ENCODE measurements around the gene ZKSCAN5.

ZKSCAN5 gene

DNA sequence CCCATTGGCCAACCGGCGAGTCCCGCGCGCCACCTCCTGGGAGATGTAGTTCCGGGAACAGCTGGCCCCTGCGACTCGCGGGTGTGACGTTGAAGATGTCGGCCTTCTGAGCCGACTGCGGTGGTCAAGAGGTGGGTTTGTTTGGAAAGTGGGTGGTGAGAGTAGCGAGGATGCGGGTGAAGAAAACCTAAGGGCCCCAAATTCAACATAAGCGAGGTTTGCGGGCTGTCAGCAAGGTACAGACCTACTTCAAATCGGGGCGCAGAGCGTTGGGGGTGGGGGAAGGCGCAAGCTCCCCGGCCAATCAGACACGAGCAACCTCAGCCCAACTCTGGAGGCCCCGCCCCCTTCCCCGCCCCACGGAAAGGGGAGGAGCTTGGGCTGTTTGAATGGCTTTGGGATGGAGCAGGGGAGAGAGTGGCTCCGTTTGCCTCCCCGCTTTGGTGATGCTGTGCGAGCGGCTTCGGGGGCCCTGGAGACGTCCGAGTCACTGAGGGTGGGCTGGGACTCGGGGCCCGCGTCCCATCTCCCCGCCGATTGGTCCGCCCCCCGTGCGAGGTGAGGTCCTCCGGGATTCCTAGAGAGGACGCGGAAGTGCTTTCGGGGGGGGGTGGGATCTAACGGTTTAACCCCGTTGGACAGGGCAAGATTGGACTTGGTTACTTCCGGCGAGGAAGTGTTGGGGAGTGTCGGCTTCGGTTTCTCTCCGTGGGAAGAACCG is at the start of gene ZKSCAN5:
ZKSCAN5 (plus strand) TSS at position 60 of the 721 bp plus-strand sequence. CDS start 1,383 bp downstream, outside the sequence.
- peak; percentile 93 for DNase-seq

- DNase-seq = no peak
Observed at GRCh38 chr7:99455874-99456273, 48.6 kb upstream of the ZKSCAN5 start.

DNA sequence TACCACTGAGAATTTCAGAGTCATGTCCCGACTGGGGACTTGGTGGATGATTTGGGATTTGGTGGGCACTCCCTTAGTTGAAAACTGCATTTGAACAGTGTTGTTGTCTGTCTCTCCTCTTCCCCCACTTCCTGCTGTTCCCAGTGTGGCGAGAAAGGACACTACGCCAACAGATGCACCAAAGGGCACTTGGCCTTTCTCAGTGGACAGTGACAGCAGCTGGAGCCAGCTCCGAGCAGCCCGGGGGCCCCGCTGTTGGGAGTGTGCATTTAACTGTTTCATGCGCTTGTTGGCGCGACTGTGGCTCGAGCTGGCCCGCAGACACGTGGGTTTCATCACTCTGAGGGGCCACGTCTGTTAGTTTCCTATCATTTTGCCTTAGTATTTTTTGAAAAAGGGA is 48.2 kb upstream of the ZKSCAN5 start:
- DNase-seq = no peak

GRCh38 chr7:99457050-99457649 is 47.3 kb upstream of the ZKSCAN5 start:
- DNase-seq = no peak

- DNase-seq = no peak
Observed at GRCh38 chr7:99457650-99458493, 46.6 kb upstream of the ZKSCAN5 start.

GRCh38 chr7:99459087-99459486 is 45.4 kb upstream of the ZKSCAN5 start:
- no peak for DNase-seq

- DNase-seq = no peak
Observed at GRCh38 chr7:99460651-99461050, 43.8 kb upstream of the ZKSCAN5 start.

- DNase-seq = no peak
Observed at GRCh38 chr7:99461221-99461620, 43.2 kb upstream of the ZKSCAN5 start.

- DNase-seq = no peak
Observed at GRCh38 chr7:99465421-99465768, 39.1 kb upstream of the ZKSCAN5 start.

DNA sequence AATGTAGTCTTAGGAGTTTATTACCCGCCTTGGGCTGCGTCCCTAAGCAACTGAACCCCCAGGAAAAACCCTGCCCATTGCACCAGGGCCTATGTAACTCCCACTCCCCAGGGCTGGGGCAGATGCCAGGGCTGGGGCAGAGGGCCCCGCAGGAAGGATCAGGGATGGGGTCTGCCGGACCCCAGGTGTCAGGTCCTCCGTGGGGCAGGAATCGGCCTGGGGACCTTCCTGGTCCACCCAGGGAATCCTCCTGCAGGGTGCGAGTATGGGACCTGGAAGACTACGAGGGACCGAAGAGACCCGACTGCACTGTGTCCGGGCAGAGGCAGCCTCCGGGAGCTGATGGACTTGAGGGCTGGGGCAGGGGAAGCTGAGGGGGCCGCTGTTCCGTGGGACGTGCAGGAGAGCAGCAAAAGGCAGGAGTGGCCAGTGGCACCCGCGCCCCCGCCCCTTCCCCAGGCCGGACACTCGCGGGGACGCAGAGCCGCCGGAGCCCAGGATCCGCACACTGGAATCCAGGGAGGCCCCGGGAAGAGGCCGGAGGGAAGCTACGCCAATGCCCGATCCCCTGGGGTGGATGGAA is 36.0 kb upstream of the ZKSCAN5 start:
- DNase-seq = no peak

- DNase-seq = no peak
Observed at GRCh38 chr7:99469381-99470065, 34.9 kb upstream of the ZKSCAN5 start.

GRCh38 chr7:99472561-99473314 is 31.7 kb upstream of the ZKSCAN5 start, which contains the start of gene ZNF789:
ZNF789 (plus strand) TSS chr7:99472890; CDS start chr7:99476457, 3,567 bp downstream.
- DNase-seq = peak; percentile 84

DNA sequence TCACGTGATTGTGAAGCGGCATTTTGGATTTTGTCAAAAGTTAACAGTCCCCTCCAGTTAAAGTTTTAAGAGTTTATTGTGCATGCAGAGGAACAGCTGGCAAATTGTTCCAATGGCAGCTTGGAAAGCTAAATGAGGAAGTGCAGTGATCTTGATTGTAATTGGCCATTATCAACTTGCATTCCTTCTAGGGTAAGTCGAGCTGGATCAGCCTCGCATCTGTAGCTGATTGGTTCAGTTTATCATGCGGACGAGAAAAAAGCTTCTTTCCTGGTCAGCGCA is 31.2 kb upstream of the ZKSCAN5 start:
- no peak for DNase-seq

GRCh38 chr7:99476107-99476506 is 28.4 kb upstream of the ZKSCAN5 start:
- no peak for DNase-seq

DNA sequence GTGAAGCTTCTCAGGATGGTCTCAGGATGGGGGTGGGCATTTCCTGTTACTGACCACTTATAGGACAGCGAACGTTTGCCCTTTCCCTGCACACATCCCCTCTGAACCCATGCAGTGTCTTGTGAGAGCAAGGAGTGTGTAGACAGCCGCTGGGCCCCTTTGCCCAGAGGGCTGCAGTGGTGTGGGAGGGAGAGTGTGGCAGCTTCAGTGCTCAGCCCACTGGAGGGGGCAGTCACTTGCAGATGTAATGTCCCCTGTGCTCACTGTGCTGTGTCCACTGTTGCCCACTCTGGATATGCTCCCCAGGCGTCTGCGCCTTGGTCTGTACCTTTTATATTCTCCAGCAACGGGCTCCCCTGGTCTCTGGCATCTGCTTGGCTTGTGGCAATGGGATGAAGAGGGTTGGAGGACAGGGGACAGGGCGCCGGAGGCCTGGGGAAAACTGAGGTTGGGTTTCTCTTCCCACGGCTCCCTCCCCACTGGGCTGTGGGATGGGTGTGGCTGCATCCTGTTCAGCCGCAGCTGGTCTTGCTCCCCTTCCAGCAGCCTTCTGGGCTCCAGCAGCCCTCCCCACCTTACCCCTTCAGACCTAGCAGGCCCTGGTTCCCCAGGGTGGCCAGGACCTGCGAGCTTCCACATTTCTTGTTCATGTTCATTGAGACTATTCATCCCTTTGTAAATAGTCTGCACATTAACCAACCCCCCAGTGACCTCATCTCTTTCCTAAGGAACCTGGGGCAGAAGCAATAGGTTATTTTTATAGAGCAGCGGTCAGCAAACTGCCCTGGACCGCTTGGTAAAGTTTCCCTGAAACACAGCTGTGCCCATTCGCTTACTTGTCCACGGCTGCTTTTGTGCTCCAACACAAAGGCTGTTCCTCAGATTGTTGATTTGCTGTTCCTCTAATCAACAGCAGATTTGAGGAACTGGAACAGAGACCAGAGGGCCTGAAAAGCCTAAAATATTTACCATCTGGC is 25.7 kb upstream of the ZKSCAN5 start:
- DNase-seq = no peak

- DNase-seq = no peak
Observed at GRCh38 chr7:99485094-99485493, 19.4 kb upstream of the ZKSCAN5 start.

- DNase-seq = no peak
Observed at GRCh38 chr7:99489235-99489634, 15.2 kb upstream of the ZKSCAN5 start.

DNA sequence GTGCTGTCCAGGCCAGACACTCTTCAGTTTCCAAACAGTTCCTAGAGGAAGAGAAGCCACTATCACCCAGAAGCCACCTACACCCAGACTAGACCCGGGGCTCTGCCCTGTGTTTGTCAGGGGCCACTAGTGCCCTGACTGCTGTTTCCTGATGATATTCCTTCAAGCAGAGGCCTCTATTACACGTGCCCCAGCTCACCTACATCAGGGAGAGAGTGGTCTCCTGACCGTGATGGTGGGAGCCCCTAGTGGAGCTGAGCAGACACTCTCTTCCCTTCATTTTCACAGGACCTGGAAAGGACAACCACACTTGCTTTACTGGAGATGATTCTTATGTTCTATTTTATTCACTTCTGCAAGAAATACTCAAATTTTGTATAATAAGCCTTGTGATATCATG is 13.6 kb upstream of the ZKSCAN5 start:
- no peak for DNase-seq

DNA sequence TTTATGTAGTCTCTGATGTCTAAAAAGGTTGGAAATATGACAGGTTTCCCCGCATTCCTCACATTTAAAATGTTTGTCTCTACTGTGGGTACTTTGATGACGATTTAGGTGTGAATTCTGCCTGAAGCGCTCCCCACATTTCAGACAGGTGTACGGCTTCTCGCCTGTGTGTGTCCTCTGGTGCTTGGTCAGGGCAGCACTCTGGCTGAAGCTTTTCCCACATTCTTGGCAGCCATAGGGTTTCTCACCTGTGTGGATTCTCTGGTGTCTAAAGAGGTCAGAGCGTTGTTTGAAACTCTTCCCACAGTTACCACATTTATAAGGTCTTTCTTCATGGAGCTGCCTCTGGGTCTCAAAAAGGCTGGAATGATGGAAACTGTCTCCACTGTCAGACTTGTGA is 10.6 kb upstream of the ZKSCAN5 start:
- no peak for DNase-seq

- DNase-seq = no peak
Observed at GRCh38 chr7:99497766-99498545, 6.5 kb upstream of the ZKSCAN5 start.
